PC-9 (cell line): ENCODE data around the gene TREX2. TPM values are rescaled to one million over a fixed set of nuclear protein-coding genes. Genes with fewer than 3 reads are reported as not detected.

Experiments
- BruUV-seq: library from RNA; stranded (reverse); fragments of 400-500 nt; replicated peaks from 2 replicates; lab custom pipeline; 2021; lab: Mats Ljungman, UMichigan
- CTCF ChIA-PET: fragments of 300-600 bp; sonication (Branson Sonifier 250); formaldehyde crosslinking; loops from one replicate; lab custom pipeline; 2022; ENCODE audit warnings: antibody characterized with exemption; lab: Charles Lee
- POLR2A ChIA-PET: fragments of 300-600 bp; sonication (Branson Sonifier 250); formaldehyde crosslinking; loops from one replicate; lab custom pipeline; 2022; ENCODE audit warnings: antibody characterized with exemption; ENCODE audit not compliant: unreplicated experiment; lab: Charles Lee
- DNase-seq, 2 experiments: peaks; one replicate each; pipeline versions ENCODE4 v3.0.0 to v3.0.0-alpha.2; 2015 to 2022; ENCODE audit warnings: mixed read lengths in 1 of 2
- H2AFZ ChIP-seq: fragments of 200-600 bp; sonication (generic); 2 replicates; pipeline ENCODE4 v1.8.1; 2017; ENCODE audit warnings: antibody characterized with exemption
- H3F3A ChIP-seq: fragments of 200-600 bp; sonication (generic); 2 replicates; pipeline ENCODE4 v1.8.1; 2017; ENCODE audit warnings: antibody characterized with exemption, mild to moderate bottlenecking, low read depth; ENCODE audit not compliant: insufficient read depth
- H3K27ac ChIP-seq: fragments of 200-600 bp; sonication (generic); 2 replicates; pipeline ENCODE4 v1.6.1; 2016; ENCODE audit warnings: mixed run types
- H3K27me3 ChIP-seq: fragments of 200-600 bp; sonication (generic); 2 replicates; pipeline ENCODE4 v1.6.1; 2016; ENCODE audit warnings: low read depth, mixed run types; ENCODE audit not compliant: insufficient read depth
- H3K36me3 ChIP-seq: fragments of 200-600 bp; sonication (generic); 2 replicates; pipeline ENCODE4 v1.6.1; 2016; ENCODE audit warnings: low read depth, mixed run types
- H3K4me1 ChIP-seq: fragments of 200-600 bp; sonication (generic); replicated peaks from 2 replicates; pipeline ENCODE4 v1.6.1; 2016; ENCODE audit warnings: mixed run types; ENCODE audit not compliant: insufficient read depth
- H3K4me2 ChIP-seq: fragments of 200-600 bp; sonication (generic); 2 replicates; pipeline ENCODE4 v1.6.1; 2017; ENCODE audit warnings: mixed run types
- H3K4me3 ChIP-seq: fragments of 200-600 bp; sonication (generic); 2 replicates; pipeline ENCODE4 v1.6.1; 2016; ENCODE audit warnings: mixed run types
- H3K79me2 ChIP-seq: fragments of 200-600 bp; sonication (generic); 2 replicates; pipeline ENCODE4 v1.6.1; 2017; ENCODE audit warnings: low read depth, mixed run types
- H3K9me2 ChIP-seq: fragments of 200-600 bp; sonication (generic); 2 replicates; pipeline ENCODE4 v1.8.1; 2017; ENCODE audit warnings: mild to moderate bottlenecking; ENCODE audit not compliant: insufficient read depth
- H3K9me3 ChIP-seq: fragments of 200-600 bp; sonication (generic); 2 replicates; pipeline ENCODE4 v1.8.1; 2016; ENCODE audit warnings: low read depth; ENCODE audit not compliant: insufficient read depth
- H4K20me1 ChIP-seq: fragments of 200-600 bp; sonication (generic); 2 replicates; pipeline ENCODE4 v1.8.1; 2017; ENCODE audit not compliant: insufficient read depth
- EZH2 ChIP-seq: fragments of 200-600 bp; sonication (generic); IDR thresholded peaks from 2 replicates; pipeline ENCODE4 v1.8.0; 2017; ENCODE audit warnings: antibody characterized with exemption, low read depth
- intact Hi-C: fragments of 100-400 bp; cut with micrococcal nuclease; formaldehyde crosslinking; loops from one replicate; pipeline ENCODE4 v1.10.0; 2022; ENCODE audit not compliant: unreplicated experiment
- total RNA-seq: library from RNA; stranded (reverse); gene quantifications from 2 replicates; pipeline ENCODE4 v1.2.3, GENCODE V29; 2021
- TF ChIP-seq, protein P1 (sequence below): fragments of 200-600 bp; sonication (generic); conservative IDR thresholded peaks from 2 replicates; pipeline ENCODE4 v1.6.1; 2017; ENCODE audit warnings: mixed run types, antibody characterized with exemption, mild to moderate bottlenecking, moderate library complexity

TREX2 gene
- total RNA-seq, 1 experiment from 2014 or later, result 2.3 TPM

DNA sequence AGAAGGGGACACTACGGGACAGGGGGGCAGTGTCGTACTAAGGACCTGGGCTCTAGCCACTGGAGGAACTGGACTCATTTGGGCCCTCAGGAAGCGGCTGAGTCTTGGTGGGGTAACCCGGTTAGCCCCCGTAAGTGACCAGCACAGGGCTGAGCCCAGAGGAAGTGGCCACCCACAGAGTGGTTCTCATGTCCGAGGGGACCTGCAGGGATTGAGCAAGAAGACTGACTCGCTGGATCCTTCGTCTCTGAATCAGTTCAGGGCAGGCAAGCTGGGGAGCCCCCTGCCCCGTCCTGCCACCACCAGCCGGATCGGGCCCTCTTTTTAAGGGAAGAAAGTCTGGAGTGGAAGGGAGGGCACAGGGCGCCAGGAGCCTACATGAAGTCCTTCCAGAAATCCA, 48.2 kb upstream of the TREX2 start:
- Histone ChIP-seq H3K4me3 (no peak overlapping the region), H2AFZ (no peak overlapping the region), H3K36me3 (no peaks in the 10 kb centered on the region), H3F3A (no peaks in the 10 kb centered on the region), H3K9me3 (no peaks in the 10 kb centered on the region), H3K4me1 (no peaks in the 10 kb centered on the region), H3K79me2 (no peaks in the 10 kb centered on the region), H3K27me3 (peaks cover 15% of the 10 kb centered on the region), H3K9me2 (no peaks in the 10 kb centered on the region), H3K27ac (no peak overlapping the region), H3K4me2 (no peak overlapping the region), H4K20me1 (no peaks in the 10 kb centered on the region)
- ChIA-PET POLR2A (no interaction called here), CTCF (no interaction called here)
- TF ChIP-seq, protein P1, sequence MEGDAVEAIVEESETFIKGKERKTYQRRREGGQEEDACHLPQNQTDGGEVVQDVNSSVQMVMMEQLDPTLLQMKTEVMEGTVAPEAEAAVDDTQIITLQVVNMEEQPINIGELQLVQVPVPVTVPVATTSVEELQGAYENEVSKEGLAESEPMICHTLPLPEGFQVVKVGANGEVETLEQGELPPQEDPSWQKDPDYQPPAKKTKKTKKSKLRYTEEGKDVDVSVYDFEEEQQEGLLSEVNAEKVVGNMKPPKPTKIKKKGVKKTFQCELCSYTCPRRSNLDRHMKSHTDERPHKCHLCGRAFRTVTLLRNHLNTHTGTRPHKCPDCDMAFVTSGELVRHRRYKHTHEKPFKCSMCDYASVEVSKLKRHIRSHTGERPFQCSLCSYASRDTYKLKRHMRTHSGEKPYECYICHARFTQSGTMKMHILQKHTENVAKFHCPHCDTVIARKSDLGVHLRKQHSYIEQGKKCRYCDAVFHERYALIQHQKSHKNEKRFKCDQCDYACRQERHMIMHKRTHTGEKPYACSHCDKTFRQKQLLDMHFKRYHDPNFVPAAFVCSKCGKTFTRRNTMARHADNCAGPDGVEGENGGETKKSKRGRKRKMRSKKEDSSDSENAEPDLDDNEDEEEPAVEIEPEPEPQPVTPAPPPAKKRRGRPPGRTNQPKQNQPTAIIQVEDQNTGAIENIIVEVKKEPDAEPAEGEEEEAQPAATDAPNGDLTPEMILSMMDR, result no peak
- TF ChIP-seq EZH2, result no peak
- DNase-seq, result no peak
- intact Hi-C loops, result no loop called here
- no TSS peak for BruUV-seq

DNA sequence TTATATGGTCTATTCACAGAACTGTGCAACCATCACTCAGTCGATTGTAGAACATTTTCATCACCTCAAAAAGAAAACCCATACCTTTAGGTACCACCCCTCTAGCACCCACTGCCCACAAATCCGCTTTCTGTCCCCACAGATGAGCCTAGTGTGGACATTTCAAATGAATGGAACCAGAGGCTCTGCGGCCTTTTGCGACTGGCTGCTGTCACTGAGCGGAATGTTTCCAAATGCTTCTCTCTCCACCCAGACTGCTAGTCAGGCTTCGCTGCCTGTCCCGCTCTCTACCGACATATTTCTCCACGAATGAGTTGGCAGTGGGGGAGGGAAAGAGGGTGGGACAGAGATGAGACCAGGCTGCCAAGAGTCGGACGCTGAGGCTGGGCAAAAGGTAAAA, 47.2 kb upstream of the TREX2 start:
- Histone ChIP-seq H4K20me1 (no peaks in the 10 kb centered on the region), H3K27ac (no peak overlapping the region), H3K4me1 (no peaks in the 10 kb centered on the region), H3K79me2 (no peaks in the 10 kb centered on the region), H2AFZ (no peak overlapping the region), H3K27me3 (peaks cover 13% of the 10 kb centered on the region), H3K4me2 (no peak overlapping the region), H3K9me3 (no peaks in the 10 kb centered on the region), H3K36me3 (no peaks in the 10 kb centered on the region), H3F3A (no peaks in the 10 kb centered on the region), H3K9me2 (no peaks in the 10 kb centered on the region), H3K4me3 (no peak overlapping the region)
- DNase-seq, result no peak
- TF ChIP-seq EZH2, result no peak
- TF ChIP-seq, protein P1, result no peak
- CTCF ChIA-PET, result no interaction called here
- BruUV-seq, result no TSS peak
- intact Hi-C loops, result no loop called here
- POLR2A ChIA-PET, result no interaction called here

DNA sequence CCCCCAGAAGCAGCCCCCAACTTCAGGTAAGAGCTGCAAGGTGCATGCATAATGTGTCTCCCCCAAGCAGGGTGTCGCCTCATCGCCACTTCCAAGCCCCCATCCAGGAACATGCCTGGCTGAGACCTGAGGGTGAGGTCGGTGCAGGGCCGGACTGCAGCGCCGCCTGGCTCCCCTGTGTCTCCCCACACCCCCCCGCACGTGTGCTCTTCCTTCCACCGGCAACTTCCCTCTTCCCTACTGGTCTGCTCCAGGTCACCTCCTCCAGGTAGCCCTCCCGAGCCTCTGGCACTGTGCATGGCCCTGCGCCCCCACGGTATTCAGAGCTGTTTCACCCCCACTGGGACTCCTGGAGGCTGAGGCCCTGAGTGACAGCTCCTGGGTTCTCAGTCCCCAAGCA, 46.7 kb upstream of the TREX2 start:
- H4K20me1 ChIP-seq, result no peaks in the 10 kb centered on the region
- no peaks in the 10 kb centered on the region for H3K4me1 ChIP-seq
- BruUV-seq, result no TSS peak
- no peaks in the 10 kb centered on the region for H3F3A ChIP-seq
- no peak overlapping the region for H2AFZ ChIP-seq
- no peak overlapping the region for H3K4me3 ChIP-seq
- H3K9me2 ChIP-seq, result no peaks in the 10 kb centered on the region
- H3K4me2 ChIP-seq, result no peak overlapping the region
- CTCF ChIA-PET, result no interaction called here
- H3K36me3 ChIP-seq, result no peaks in the 10 kb centered on the region
- intact Hi-C loops, result no loop called here
- TF ChIP-seq EZH2, result no peak
- H3K79me2 ChIP-seq, result no peaks in the 10 kb centered on the region
- POLR2A ChIA-PET, result no interaction called here
- H3K27ac ChIP-seq, result no peak overlapping the region
- no peaks in the 10 kb centered on the region for H3K9me3 ChIP-seq
- H3K27me3 ChIP-seq, result peaks cover 9% of the 10 kb centered on the region
- DNase-seq, result no peak

DNA sequence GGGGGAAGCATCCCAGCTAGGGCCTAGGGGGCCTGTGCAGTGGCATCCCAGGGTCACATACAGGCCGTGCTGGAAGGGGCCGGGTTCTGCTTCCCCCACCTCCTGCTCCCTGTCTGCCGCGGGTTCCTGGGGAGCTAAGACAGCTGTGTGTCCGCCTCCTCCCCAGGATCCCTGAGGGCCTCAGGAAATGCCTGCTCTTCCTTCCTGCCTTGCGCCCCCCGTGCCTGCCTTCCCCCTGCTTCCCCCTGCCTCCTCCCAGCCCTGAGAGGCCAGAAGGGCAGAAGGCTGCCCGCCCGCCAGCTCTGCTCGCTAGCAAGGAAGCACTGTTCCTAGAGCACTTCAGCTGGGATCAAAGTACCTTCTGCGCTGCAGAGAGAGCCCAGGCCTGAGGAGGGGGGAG, 46.1 kb upstream of the TREX2 start:
- CTCF ChIA-PET, result no interaction called here
- Histone ChIP-seq H3K4me3 (no peak overlapping the region), H3K27ac (no peak overlapping the region), H3K9me2 (no peaks in the 10 kb centered on the region), H3F3A (no peaks in the 10 kb centered on the region), H3K27me3 (peaks cover 9% of the 10 kb centered on the region), H3K4me1 (no peaks in the 10 kb centered on the region), H2AFZ (no peak overlapping the region), H3K9me3 (no peaks in the 10 kb centered on the region), H3K36me3 (no peaks in the 10 kb centered on the region), H4K20me1 (no peaks in the 10 kb centered on the region), H3K79me2 (no peaks in the 10 kb centered on the region), H3K4me2 (no peak overlapping the region)
- no TSS peak for BruUV-seq
- TF ChIP-seq, protein P1, result no peak
- no peak for DNase-seq
- POLR2A ChIA-PET, result no interaction called here
- intact Hi-C loops, result no loop called here
